Breast epithelium (tissue), 4 donors: ENCODE results near the gene ABCC2. TPM values are rescaled to one million over a fixed set of nuclear protein-coding genes. Genes with fewer than 3 reads are reported as not detected.

ENCODE experiments used
- DNase-seq, 2 donors: peaks; one replicate each; pipeline ENCODE4 v3.0.0-alpha.2; 2019; ENCODE audit warnings: low spot score in 2 of 2
- H3K27ac ChIP-seq, 2 donors: fragments of 200-600 bp; sonication (generic) in 1 of 2; one replicate each; pipeline ENCODE4 v1.5.1; 2016 to 2019; ENCODE audit warnings: mild to moderate bottlenecking in 1 of 2
- H3K27me3 ChIP-seq, 2 donors: fragments of 200-600 bp; sonication (generic) in 1 of 2; one replicate each; pipeline versions ENCODE4 v1.5.1 to v1.6.0; 2017 to 2019; ENCODE audit warnings: control low read depth in 1 of 2, mild to moderate bottlenecking in 1 of 2
- H3K36me3 ChIP-seq: fragments of 200-600 bp; one replicate; pipeline ENCODE4 v1.5.1; 2019
- H3K4me1 ChIP-seq, 2 donors: fragments of 200-600 bp; sonication (generic); one replicate each; pipeline ENCODE4 v1.5.1; 2016 to 2019; ENCODE audit warnings: control low read depth in 1 of 2
- H3K4me3 ChIP-seq, 3 donors: fragments of 200-600 bp; sonication (generic); 1 replicate in 2 of 3; 2 replicates in 1 of 3; pipeline ENCODE4 v1.5.1; 2016 to 2019; ENCODE audit warnings: mild to moderate bottlenecking in 3 of 3, moderate library complexity in 2 of 3
- H3K9me3 ChIP-seq, 2 donors: fragments of 200-600 bp; sonication (generic) in 1 of 2; one replicate each; pipeline ENCODE4 v1.5.1; 2016 to 2019; ENCODE audit warnings: control low read depth in 1 of 2
- POLR2A ChIP-seq: fragments of 450-650 bp; IDR thresholded peaks from one replicate; pipeline ENCODE4 v1.6.1; 2016; ENCODE audit warnings: antibody characterized with exemption, mild to moderate bottlenecking, moderate library complexity
- POLR2AphosphoS5 ChIP-seq, 3 donors: sonication (generic); formaldehyde crosslinking; IDR thresholded peaks; one replicate each; pipeline ENCODE4 v1.6.1; 2017; ENCODE audit warnings: antibody characterized with exemption in 3 of 3
- intact Hi-C: fragments of 100-400 bp; cut with DNase I; formaldehyde crosslinking; loops from one replicate; pipeline ENCODE4 v1.15.1; 2023; ENCODE audit warnings: low total_unique reads
- total RNA-seq, 3 donors: library from RNA; depleted of rRNA; stranded (reverse); fragments of >200 nt; gene quantifications; one replicate each; pipeline ENCODE4 v1.1.0, GENCODE V29; 2016
- TF ChIP-seq, protein P1 (sequence below), 3 donors: fragments of 450-650 bp; IDR thresholded peaks; one replicate each; pipeline ENCODE4 v1.5.1; 2016 to 2017; ENCODE audit warnings: antibody characterized with exemption in 3 of 3, mild to moderate bottlenecking in 3 of 3, moderate library complexity in 3 of 3

The ABCC2 gene
- total RNA-seq, 3 donors from 2014 or later = 2.0 to 3.1 (median 2.1) TPM

GRCh38 chr10:99806091-99806490 lies 23.7 kb downstream of the ABCC2 start:
- Histone ChIP-seq H3K4me3 (no peak overlapping the region), H3K9me3 (no peaks in the 10 kb centered on the region), H3K27me3 (no peaks in the 10 kb centered on the region), H3K36me3 (no peaks in the 10 kb centered on the region), H3K27ac (no peak overlapping the region), H3K4me1 (no peaks in the 10 kb centered on the region)
- TF ChIP-seq POLR2AphosphoS5 (IDR thresholded peaks at IDR 0.05) (no peak), POLR2A (no peak)
- TF ChIP-seq, protein P1, sequence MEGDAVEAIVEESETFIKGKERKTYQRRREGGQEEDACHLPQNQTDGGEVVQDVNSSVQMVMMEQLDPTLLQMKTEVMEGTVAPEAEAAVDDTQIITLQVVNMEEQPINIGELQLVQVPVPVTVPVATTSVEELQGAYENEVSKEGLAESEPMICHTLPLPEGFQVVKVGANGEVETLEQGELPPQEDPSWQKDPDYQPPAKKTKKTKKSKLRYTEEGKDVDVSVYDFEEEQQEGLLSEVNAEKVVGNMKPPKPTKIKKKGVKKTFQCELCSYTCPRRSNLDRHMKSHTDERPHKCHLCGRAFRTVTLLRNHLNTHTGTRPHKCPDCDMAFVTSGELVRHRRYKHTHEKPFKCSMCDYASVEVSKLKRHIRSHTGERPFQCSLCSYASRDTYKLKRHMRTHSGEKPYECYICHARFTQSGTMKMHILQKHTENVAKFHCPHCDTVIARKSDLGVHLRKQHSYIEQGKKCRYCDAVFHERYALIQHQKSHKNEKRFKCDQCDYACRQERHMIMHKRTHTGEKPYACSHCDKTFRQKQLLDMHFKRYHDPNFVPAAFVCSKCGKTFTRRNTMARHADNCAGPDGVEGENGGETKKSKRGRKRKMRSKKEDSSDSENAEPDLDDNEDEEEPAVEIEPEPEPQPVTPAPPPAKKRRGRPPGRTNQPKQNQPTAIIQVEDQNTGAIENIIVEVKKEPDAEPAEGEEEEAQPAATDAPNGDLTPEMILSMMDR (IDR thresholded peaks at IDR 0.05) = no peak
- intact Hi-C loops = no loop called here
- DNase-seq = no peak

- intact Hi-C loops = no loop called here
- H3K9me3 ChIP-seq = no peaks in the 10 kb centered on the region
- no peaks in the 10 kb centered on the region for H3K36me3 ChIP-seq
- no peak for DNase-seq
- no peaks in the 10 kb centered on the region for H3K27me3 ChIP-seq
- H3K4me1 ChIP-seq = no peaks in the 10 kb centered on the region
- peak overlapping the region in 1 of 2 donors; percentile 19 for H3K27ac ChIP-seq
- TF ChIP-seq POLR2AphosphoS5 (IDR thresholded peaks at IDR 0.05) (no peak), POLR2A (no peak)
- TF ChIP-seq, protein P1 (IDR thresholded peaks at IDR 0.05) = no peak
- H3K4me3 ChIP-seq = no peak overlapping the region
Measured at GRCh38 chr10:99807786-99808185, 25.3 kb downstream of the ABCC2 start.

GRCh38 chr10:99808270-99808669 lies 25.8 kb downstream of the ABCC2 start:
- Histone ChIP-seq H3K36me3 (no peaks in the 10 kb centered on the region), H3K27ac (peak overlapping the region in 1 of 2 donors; percentile 19), H3K4me3 (no peak overlapping the region), H3K4me1 (no peaks in the 10 kb centered on the region), H3K27me3 (no peaks in the 10 kb centered on the region), H3K9me3 (no peaks in the 10 kb centered on the region)
- DNase-seq = no peak
- intact Hi-C loops = no loop called here
- TF ChIP-seq, protein P1 (IDR thresholded peaks at IDR 0.05) = no peak
- TF ChIP-seq POLR2AphosphoS5 (IDR thresholded peaks at IDR 0.05) (no peak), POLR2A (no peak)

- TF ChIP-seq, protein P1 (IDR thresholded peaks at IDR 0.05) = no peak
- TF ChIP-seq POLR2AphosphoS5 (IDR thresholded peaks at IDR 0.05) (no peak), POLR2A (no peak)
- Histone ChIP-seq H3K9me3 (no peaks in the 10 kb centered on the region), H3K4me3 (no peak overlapping the region), H3K27me3 (no peaks in the 10 kb centered on the region), H3K4me1 (no peaks in the 10 kb centered on the region), H3K27ac (peak overlapping the region; percentile 40 to 83), H3K36me3 (no peaks in the 10 kb centered on the region)
- intact Hi-C loops = no loop called here
- DNase-seq = no peak
Measured at GRCh38 chr10:99809481-99809880, 27.0 kb downstream of the ABCC2 start.

- DNase-seq = no peak
- no peaks in the 10 kb centered on the region for H3K9me3 ChIP-seq
Measured at GRCh38 chr10:99809931-99810615, 27.6 kb downstream of the ABCC2 start.

More at GRCh38 chr10:99809931-99810615, 27.6 kb downstream of the ABCC2 start:
- Histone ChIP-seq H3K27me3 (no peaks in the 10 kb centered on the region), H3K27ac (peak overlapping the region; percentile 40 to 83), H3K36me3 (no peaks in the 10 kb centered on the region), H3K4me3 (no peak overlapping the region), H3K4me1 (no peaks in the 10 kb centered on the region)
- intact Hi-C loops = no loop called here
- peak in 2 of 3 donors; percentile 19 to 61 for TF ChIP-seq POLR2AphosphoS5 (IDR thresholded peaks at IDR 0.05)
- no peak for TF ChIP-seq POLR2A
